Ramos (cell line): ENCODE data around the gene SPR.

Source experiments
- in situ Hi-C: fragments of 300-500 bp; cut with MboI; formaldehyde crosslinking; loops from one replicate; pipeline ENCODE4 v1.14.3; 2022; ENCODE audit warnings: low sequenced_read_pairs; ENCODE audit not compliant: unreplicated experiment

Gene SPR

GRCh38 chr2:72927619-72928550 is 40.7 kb downstream of the SPR start:
- in situ Hi-C loops: no loop called here

- in situ Hi-C loops: no loop called here
These were observed 41.8 kb downstream of the SPR start for GRCh38 chr2:72929010-72929409.

- in situ Hi-C loops: no loop called here
These were observed 44.2 kb downstream of the SPR start for GRCh38 chr2:72931280-72931910.

GRCh38 chr2:72932045-72932740 is 45.0 kb downstream of the SPR start:
- in situ Hi-C loops: no loop called here

DNA sequence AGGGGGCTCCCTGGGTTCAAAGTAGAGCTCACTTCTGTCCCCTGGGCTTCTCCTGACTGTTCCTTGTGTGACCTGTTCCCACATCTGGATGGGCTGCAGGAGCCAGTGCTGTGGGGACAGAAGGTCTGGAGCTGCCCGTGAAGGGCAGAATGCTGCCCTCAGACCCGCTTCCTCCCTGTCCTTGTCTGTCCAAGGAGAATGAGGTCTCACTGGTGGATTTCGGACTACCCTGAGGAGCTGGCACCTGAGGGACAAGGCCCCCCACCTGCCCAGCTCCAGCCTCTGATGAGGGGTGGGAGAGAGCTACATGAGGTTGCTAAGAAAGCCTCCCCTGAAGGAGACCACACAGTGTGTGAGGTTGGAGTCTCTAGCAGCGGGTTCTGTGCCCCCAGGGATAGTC is 45.6 kb downstream of the SPR start:
- in situ Hi-C loops: no loop called here

- in situ Hi-C loops: no loop called here
These were observed 46.0 kb downstream of the SPR start for GRCh38 chr2:72933207-72933606.

DNA sequence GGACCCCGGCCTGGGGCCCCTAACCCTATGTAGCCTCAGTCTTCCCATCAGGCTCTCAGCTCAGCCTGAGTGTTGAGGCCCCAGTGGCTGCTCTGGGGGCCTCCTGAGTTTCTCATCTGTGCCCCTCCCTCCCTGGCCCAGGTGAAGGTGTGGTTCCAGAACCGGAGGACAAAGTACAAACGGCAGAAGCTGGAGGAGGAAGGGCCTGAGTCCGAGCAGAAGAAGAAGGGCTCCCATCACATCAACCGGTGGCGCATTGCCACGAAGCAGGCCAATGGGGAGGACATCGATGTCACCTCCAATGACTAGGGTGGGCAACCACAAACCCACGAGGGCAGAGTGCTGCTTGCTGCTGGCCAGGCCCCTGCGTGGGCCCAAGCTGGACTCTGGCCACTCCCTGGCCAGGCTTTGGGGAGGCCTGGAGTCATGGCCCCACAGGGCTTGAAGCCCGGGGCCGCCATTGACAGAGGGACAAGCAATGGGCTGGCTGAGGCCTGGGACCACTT is 46.5 kb downstream of the SPR start:
- in situ Hi-C loops: no loop called here

- in situ Hi-C loops: no loop called here
These were observed 47.7 kb downstream of the SPR start for GRCh38 chr2:72934683-72935610.

- in situ Hi-C loops: no loop called here
These were observed 48.4 kb downstream of the SPR start for GRCh38 chr2:72935611-72935957.

DNA sequence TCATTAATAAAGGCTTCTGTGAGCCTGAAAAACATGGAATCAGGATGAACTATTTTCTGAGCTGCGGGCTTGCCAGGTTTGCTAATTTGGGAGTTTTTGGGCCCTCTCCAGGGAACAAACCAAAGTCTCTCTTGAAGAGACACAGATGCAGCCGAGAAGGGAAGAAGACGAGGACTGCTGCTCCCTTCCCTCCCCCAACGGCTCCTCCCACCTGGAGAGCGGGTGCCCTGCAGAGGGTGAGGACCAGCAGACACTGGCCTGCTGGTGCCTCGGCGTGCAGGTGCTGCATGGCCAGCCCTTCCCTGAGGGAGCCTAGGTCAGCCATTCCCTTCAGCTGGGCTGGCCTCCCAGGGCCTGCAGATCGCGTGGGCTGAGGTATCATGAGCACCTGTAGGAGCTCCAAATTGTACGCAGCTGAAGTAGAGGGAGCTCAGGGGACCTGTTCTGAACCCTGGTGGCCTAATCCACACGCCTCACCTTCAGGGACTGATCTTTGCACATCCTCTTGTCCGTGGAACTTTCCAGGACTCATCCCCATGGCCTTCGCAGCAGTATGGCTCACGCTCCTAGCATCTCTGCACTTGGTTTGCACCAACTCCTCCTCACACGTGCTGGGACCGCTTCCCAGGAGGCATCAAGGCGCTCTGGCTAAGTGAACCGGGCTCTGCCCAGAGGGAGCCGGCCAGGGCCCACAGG is 49.6 kb downstream of the SPR start:
- in situ Hi-C loops: no loop called here

- in situ Hi-C loops: no loop called here
These were observed 50.1 kb downstream of the SPR start for GRCh38 chr2:72937356-72937669.

DNA sequence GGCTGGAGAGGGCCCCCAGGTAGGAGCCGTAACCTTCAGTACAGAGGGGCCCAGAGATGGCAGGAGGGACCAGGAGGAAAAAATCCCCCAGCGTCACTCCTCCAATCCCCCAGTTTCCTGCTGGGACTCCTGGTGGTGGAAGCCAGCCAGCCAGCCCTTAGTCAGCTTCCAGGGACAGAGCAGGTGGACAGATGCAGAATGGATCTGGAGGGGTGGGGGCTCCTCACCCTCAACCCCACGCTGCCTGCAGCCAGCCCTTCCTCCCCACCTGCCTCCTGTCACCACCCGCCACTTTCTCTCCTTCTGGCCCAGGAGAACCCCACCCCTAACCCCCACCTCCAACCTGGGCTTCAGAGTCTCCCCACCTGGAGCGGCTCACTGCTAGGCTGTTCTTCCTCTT is 51.2 kb downstream of the SPR start:
- in situ Hi-C loops: no loop called here

DNA sequence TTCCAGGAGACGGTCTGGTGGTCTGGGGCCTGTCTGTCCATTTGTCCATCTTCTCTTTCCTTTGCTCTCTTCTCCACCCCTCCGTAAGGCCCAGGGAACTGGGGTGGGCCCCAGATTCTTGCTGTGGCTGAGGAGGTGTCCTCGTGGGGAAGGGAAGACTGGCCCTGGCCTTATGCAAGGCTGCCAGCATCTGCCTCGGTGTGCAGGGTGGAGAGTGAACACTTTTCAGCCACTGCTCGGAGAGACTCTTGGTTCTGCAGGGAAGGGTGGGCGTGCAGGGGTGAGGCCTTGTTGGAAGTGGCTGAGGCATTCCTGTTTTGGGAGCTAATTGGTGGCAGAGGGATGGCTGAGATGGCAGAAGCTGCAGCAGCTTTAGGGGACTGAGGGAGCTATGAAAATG is 53.2 kb downstream of the SPR start:
- in situ Hi-C loops: no loop called here

DNA sequence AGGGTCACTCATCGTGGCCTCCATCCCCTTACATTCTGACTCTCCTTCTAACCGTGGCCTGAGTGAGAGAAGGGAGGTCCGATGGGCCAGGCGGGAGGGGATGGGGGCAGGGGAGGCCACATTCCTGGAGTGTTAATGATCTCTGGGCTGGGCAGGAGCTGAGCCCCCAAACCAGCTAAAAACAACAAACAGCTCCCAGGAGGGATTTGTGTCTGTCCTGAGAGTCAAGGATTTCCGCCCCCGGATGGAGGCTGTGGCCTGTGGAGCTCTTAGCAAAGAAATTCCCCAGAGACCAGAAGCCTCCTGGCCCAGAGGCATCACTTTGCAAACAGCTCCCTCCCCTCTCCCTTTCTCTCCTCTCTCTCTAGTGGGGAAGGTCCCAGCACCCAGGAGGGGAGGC is 53.6 kb downstream of the SPR start:
- in situ Hi-C loops: no loop called here
